Transverse colon (tissue), 3 donors: ENCODE data around the gene ARHGEF10L.

Source experiments
- CTCF ChIP-seq, 5 experiments: fragments of 200-600 bp in 3 of 5; fragments of 450-650 bp in 2 of 5; sonication (generic) in 3 of 5; IDR thresholded peaks; 1 replicate in 2 of 5; 2 replicates in 3 of 5; pipeline ENCODE4 v1.5.1; 2016 to 2017; ENCODE audit warnings: antibody characterized with exemption in 5 of 5, inconsistent platforms in 3 of 5, mild to moderate bottlenecking in 2 of 5, moderate library complexity in 1 of 5
- EP300 ChIP-seq: sonication (generic); formaldehyde crosslinking; IDR thresholded peaks from one replicate; pipeline ENCODE4 v1.6.1; 2017; ENCODE audit warnings: antibody characterized with exemption, low read depth
- POLR2A ChIP-seq: fragments of 450-650 bp; IDR thresholded peaks from one replicate; pipeline ENCODE4 v1.6.1; 2016; ENCODE audit warnings: antibody characterized with exemption, mild to moderate bottlenecking, moderate library complexity

GRCh38 chr1:17671741-17672140 lies 132.2 kb downstream of the ARHGEF10L start:
- TF ChIP-seq CTCF (IDR thresholded peaks at IDR 0.05) = no peak
- no peak for TF ChIP-seq POLR2A
- TF ChIP-seq EP300 = no peak
